Measurements from ENCODE around the gene TMOD4.

TMOD4 gene

DNA sequence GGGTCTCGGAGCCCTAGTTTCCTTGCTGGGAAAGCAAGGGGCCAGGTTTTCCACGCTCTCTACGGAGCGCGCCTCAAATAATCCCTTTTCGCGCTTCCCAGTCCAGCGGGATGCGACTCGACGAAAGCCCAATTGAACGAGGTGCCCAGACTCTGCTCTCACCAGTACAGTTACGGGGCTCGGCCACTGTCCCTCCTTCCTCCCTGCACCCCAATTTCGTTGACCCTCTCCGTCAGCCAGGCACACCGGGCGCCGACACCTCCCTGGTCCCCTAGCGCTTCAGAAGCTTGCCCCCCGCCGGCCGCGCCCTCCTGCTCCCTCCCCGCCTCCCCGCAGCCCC lies 29.7 kb downstream of the TMOD4 start:
- DNase-seq (ENCODE audit: low read depth in 1 of 2, low spot score in 1 of 2): no peak
- TF ChIP-seq JUND (IDR thresholded peaks at IDR 0.05; ENCODE audit: low read depth): no peak
- in situ Hi-C loops (cut with HindIII; ENCODE audit: low pct_unique_long_range_greater_than_20kb, low sequenced_read_pairs): no loop called here

DNA sequence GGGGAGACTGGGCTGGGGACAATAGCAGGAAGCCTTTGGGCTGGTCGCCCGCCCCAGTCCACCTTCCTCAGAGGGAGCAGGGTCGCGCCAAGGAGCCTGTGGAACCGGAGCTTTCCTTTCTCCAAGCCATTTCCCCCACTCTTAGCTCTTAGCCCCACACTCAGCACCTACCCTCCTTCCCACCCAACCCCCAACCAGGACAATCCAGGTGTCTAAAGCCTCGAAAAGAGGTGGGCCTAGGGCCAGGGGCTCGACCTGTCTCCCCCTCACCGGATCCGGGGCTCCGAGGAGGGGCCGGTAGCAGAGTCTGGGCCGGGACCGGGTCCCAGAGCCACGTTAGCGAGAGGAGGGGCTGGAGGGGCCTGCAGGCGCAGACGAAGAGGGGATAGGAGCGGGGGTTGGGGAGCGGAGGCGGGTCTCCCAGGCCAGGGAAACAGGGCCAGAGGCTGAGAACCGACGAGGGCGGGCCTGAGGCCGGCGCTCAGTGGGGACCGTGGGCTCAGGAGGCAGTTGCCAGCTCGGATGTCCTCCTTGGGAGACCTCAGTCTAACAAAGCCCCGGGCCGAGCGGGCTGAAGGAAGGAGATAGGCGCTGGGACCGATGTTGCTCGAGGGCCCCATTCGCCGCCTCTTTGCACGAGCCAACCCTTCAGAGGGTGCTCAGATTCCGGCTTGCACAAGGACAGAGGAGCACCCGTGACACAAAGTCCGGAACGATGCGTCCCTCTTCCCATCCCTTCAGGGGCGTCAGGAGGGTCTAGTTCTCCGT lies 30.3 kb downstream of the TMOD4 start:
- DNase-seq (ENCODE audit: low read depth in 1 of 2, low spot score in 1 of 2): no peak
- TF ChIP-seq JUND (IDR thresholded peaks at IDR 0.05; ENCODE audit: low read depth): no peak
- in situ Hi-C loops (cut with HindIII; ENCODE audit: low pct_unique_long_range_greater_than_20kb, low sequenced_read_pairs): no loop called here

DNA sequence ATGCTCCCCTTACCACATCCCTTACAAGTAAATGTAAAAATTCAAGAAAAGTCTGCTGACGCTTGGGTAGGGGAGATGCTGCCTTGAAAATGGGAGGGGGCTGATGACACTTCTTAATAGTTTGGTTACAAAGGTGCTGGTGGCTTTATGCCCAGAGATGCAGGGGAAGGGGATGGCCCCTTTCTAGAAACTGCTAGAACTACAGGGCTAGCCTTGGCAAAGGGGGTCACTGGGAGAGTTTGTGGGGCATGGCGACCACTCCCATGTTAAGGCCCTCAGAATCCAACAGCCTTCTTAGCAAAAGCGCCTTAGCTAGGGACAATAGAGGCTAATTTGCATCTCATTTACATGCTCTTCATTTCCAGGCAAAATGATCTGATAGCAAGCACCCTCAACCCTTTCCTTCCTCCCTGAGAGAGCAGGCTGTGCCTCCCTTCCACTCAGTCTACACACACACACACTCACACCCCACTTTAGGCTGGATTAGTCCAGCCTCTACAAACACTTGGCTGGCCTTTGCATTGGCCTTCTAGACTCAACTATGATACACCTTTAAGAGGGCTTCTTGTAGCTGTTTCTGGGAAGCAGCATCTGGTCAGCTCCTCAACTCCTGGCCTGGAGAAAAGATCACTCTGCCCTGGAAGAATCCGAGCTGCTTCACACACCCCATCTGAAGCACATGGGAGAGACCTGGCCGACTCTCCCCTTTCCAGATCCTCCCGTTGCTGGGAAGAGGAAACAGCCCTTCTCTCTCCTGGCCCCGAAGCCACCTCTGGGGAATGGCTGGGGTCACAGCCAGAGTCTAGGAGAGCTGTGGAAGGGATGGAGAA lies 31.1 kb downstream of the TMOD4 start:
- in situ Hi-C loops (cut with HindIII; ENCODE audit: low pct_unique_long_range_greater_than_20kb, low sequenced_read_pairs): no loop called here
- no peak for DNase-seq (ENCODE audit: low read depth in 1 of 2, low spot score in 1 of 2)
- no peak for TF ChIP-seq JUND (IDR thresholded peaks at IDR 0.05; ENCODE audit: low read depth)

DNA sequence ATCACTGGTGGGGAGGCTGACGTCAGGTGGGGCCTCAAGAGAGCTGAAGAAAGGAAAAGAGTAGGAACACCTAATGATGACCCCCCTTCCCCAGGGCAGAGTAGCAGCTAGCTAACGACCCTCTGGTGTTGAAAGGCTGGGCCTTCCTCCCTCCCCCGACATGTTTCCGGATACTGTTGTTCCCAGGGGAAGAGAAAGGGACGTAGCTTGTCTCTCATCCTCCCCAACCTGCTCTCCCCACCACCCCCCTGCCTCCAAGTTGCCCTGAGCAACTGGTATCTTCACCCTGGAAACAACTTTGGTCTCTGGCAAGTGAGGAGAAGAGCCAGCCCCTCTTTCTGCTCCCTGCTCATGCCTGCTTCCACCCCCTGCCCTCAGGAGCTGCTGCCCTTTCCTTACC lies 31.8 kb downstream of the TMOD4 start:
- in situ Hi-C loops (cut with HindIII; ENCODE audit: low pct_unique_long_range_greater_than_20kb, low sequenced_read_pairs): no loop called here
- TF ChIP-seq JUND (IDR thresholded peaks at IDR 0.05; ENCODE audit: low read depth): no peak
- DNase-seq (ENCODE audit: low read depth in 1 of 2, low spot score in 1 of 2): no peak

DNA sequence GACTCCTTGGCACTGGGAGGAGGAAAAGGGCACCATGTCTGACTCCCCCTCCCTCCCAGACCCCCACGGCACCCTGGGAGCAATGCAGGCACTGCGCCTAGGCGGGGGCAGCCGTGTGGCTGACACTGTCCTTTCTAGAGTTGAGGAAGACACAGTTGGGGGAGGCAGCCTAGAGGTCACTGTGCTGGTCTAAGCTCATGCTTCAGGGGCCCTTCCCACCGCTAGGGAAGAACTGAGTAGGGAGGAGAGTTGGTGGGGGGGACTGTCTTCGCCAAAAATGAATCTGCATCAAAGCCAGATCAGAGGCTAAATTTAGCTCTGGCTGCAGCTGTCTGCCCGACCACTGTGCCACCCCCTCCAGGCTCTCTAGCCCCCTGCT lies 32.7 kb downstream of the TMOD4 start:
- DNase-seq (ENCODE audit: low read depth in 1 of 2, low spot score in 1 of 2): no peak
- no peak for TF ChIP-seq JUND (IDR thresholded peaks at IDR 0.05; ENCODE audit: low read depth)
- in situ Hi-C loops (cut with HindIII; ENCODE audit: low pct_unique_long_range_greater_than_20kb, low sequenced_read_pairs): no loop called here

DNA sequence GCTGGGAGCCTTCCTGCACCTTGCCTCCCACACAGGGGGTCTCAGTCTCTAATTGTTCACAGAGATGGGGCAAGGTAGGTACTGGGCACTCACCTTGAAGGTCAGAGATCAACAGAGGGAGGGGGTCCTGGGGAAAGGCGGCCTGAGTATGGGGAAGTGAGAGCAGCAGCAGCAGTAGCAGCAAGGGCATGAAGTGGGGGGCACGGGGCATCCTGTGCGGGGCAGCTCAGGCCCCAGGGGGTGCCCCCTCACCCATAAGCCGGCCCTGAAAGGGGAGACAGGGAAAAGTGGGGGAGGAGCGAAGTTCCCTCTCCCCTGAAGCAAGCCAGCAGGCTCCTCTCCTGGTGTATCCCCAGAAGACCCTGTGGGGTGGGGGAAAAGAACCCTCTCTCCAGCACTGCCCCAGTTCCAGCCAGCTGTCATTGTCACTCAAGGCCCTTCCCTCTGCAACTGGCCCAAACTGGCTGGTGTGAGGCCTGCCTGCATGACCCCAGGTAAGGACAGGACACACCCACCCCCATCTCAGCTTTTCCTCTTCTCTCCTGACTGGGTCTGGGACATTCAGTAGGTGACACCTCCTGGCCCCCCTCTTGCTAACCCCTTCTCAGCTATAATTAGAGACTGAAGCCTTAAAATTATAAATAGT lies 33.2 kb downstream of the TMOD4 start:
- in situ Hi-C loops (cut with HindIII; ENCODE audit: low pct_unique_long_range_greater_than_20kb, low sequenced_read_pairs): no loop called here
- no peak for DNase-seq (ENCODE audit: low read depth in 1 of 2, low spot score in 1 of 2)
- TF ChIP-seq JUND (IDR thresholded peaks at IDR 0.05; ENCODE audit: low read depth): no peak

DNA sequence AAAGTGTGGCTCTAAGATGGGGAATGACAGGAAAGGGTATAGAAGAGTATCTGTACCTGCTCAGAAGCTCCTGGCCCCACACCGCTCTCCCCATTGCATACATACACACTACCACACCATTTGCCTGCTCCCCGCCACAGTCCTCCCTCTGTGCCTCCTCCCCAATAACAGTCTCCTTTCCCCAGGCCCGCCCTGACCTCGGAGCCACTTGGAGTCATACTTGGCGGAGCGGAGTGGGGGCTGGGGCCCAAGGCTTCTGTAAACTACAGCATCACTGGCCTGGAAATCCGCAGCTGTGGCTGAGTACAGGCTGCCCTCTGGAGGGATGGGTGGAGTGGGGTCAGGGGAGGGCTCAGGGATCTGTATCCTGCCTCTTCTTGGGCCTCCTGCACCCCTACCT lies 38.0 kb downstream of the TMOD4 start:
- TF ChIP-seq JUND (IDR thresholded peaks at IDR 0.05; ENCODE audit: low read depth): no peak
- in situ Hi-C loops (cut with HindIII; ENCODE audit: low pct_unique_long_range_greater_than_20kb, low sequenced_read_pairs): no loop called here
- DNase-seq (ENCODE audit: low read depth in 1 of 2, low spot score in 1 of 2): no peak

DNA sequence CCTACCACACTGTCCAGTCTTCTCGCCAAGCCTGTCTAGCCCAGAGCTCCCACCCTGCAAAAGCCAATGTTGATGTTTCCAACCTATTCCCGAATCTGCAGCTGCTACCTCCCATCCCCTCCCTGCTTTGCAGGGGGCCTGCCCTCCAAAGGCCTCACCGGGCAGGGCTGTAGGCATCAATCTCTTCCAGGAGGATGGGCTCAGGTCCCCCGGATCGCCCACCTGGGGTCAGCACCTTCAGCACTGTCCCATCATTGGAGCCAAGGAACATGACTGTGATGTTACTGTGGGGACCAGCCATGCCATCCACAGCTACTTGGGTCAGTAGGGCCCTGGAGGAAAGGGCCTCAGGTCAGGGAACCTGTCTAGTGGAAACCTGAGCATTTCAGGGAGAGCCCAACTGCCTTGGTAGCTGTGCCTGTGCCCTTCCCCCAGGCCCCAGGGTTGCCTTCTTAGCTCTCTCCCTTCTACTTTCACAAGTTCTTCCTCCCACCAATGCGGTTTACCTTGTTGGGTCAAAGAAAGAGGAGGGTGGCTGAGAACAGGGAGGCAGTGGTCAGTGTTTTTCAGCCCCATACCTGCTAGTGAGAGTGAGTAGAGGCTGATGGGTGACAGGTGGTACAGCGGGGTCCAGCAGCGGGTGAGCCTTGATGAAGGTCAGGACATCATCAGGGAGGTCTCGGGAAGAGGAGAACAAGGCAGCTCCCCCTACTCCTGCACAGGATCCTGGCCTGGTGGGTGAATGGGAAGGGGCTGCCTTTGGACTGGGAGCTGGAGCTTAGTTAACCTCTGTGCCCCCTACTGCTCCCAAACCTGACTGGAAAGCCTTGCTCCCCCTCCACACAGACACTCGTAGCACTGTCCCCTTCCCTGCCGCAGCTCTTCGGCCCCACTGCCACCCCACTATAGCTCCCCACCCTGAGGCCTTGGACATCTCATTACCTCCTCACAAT lies 40.1 kb downstream of the TMOD4 start:
- TF ChIP-seq JUND (IDR thresholded peaks at IDR 0.05; ENCODE audit: low read depth): no peak
- DNase-seq (ENCODE audit: low read depth in 1 of 2, low spot score in 1 of 2): no peak
- in situ Hi-C loops (cut with HindIII; ENCODE audit: low pct_unique_long_range_greater_than_20kb, low sequenced_read_pairs): no loop called here

DNA sequence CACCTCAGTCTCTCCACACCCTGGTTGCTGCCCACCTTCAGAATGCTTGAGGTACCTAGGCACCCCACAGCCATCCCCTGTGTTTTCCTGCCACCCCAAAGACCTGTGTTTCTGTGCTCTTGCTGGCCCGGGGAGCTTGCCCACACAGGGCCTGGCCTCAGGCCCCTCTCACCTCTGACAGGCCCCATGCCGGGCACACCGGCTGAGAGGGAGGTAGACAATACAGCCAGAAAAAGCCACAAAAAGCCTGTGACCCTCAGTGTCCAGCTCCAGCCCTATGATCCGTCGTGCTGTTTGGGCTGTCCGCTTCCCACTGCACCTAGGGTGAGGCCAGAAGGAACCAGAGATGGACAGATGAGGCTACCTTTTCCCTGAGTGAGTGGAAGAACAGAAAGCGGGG lies 40.8 kb downstream of the TMOD4 start:
- TF ChIP-seq JUND (IDR thresholded peaks at IDR 0.05; ENCODE audit: low read depth): no peak
- in situ Hi-C loops (cut with HindIII; ENCODE audit: low pct_unique_long_range_greater_than_20kb, low sequenced_read_pairs): no loop called here

DNA sequence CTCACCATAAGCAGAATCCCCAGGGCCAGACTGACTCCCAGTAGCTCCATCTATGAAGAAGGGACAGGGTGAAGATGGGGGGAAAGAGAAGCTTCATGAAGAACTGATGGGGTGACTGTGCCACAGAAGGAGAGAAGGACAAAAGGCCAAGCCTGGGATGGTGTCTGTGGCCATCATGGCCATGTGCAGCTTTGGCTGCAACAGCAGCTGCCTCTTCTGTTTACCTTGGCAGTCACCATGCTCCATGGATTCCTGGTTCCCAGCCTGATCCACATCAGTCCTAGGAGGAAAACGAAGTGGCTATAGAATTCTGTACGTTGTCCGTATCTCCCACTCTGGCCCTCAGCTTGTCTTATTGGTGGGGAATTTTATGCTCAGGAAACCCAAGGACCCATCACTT lies 41.4 kb downstream of the TMOD4 start:
- no peak for DNase-seq (ENCODE audit: low read depth in 1 of 2, low spot score in 1 of 2)
- in situ Hi-C loops (cut with HindIII; ENCODE audit: low pct_unique_long_range_greater_than_20kb, low sequenced_read_pairs): no loop called here
- TF ChIP-seq JUND (IDR thresholded peaks at IDR 0.05; ENCODE audit: low read depth): no peak

More for the DNA sequence above, 40.8 kb downstream of the TMOD4 start:
- no peak for DNase-seq (ENCODE audit: low read depth in 1 of 2, low spot score in 1 of 2)

DNA sequence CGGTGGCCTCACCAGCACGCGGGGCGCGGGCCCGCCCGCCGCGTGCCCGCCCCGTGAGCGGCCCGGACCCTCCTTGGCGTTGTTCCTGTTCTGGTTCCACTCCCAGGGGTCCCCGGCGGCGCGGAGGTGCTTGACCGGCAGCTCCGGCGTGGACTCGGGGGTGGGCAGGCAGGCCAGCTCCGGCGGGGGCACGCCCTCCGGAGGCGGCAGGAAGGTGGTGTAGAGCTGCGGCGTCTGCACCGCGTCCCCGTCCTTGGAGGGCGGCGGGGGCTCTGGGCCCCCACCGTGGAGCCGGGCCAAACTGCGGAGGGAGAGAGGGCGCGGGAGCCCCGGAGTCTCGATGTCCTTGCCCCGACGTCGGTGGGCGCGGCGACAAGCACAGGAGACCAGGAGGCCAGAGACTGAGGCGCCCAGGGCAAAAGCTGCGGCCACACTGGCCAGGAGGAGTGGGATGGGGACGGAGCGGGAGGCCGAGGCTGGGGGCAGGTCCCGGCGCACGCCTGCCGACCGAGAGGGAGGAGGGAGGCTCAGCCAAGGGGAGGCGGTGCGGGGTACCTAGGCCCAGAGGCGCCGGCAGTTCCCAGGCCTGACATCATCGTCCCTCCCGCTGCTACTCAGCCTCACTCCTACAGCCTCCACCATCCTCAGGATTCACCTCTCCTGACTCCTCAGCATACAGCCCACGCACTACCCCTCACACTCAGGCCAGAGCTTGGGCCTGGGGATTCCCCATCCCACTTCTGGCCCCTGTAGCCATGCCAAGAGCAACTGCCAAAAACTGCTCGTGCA lies 42.6 kb downstream of the TMOD4 start:
- DNase-seq (ENCODE audit: low read depth in 1 of 2, low spot score in 1 of 2): no peak
- in situ Hi-C loops (cut with HindIII; ENCODE audit: low pct_unique_long_range_greater_than_20kb, low sequenced_read_pairs): no loop called here
- TF ChIP-seq JUND (IDR thresholded peaks at IDR 0.05; ENCODE audit: low read depth): no peak

Data from T47D (cell line).